Keratinocyte (primary cell): ENCODE results near the gene HECTD4.

Experiments
- EZH2 ChIP-seq: IDR thresholded peaks from one replicate; pipeline ENCODE4 v1.6.1; 2012; ENCODE audit warnings: inconsistent platforms, mild to moderate bottlenecking, low read length, moderate library complexity
- TF ChIP-seq, protein P1 (sequence below), 3 experiments: IDR thresholded peaks in 1 of 3; conservative IDR thresholded peaks in 1 of 3; optimal IDR thresholded peaks in 1 of 3; 2 replicates in 2 of 3; 3 replicates in 1 of 3; pipeline versions ENCODE3 to v1.5.1; 2011; ENCODE audit warnings: low read length in 3 of 3, mild to moderate bottlenecking in 3 of 3, moderate library complexity in 2 of 3, control low read depth in 1 of 3, inconsistent platforms in 1 of 3; ENCODE audit not compliant: insufficient read depth in 2 of 3; ENCODE audit errors: extremely low read depth in 1 of 3

DNA sequence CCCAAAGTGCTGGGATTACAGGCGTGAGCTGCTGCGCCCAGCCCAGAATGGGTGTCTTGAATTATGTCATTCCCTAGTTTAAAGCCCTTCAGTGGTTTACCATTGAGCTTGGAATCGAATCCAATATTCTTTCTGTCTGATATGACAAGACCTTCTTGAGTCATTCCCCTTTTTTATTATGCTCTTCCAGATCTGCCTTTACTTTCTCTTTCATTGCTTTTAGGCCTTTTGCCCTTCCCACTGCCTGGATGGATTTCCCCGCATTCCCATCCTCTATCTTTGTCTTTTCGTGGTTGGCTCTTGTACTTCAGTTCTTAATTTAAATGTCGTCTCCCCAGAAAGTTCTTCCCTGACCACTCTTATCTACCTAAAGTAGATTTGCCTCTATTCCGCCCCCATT is 255.3 kb downstream of the HECTD4 start:
- TF ChIP-seq, protein P1, sequence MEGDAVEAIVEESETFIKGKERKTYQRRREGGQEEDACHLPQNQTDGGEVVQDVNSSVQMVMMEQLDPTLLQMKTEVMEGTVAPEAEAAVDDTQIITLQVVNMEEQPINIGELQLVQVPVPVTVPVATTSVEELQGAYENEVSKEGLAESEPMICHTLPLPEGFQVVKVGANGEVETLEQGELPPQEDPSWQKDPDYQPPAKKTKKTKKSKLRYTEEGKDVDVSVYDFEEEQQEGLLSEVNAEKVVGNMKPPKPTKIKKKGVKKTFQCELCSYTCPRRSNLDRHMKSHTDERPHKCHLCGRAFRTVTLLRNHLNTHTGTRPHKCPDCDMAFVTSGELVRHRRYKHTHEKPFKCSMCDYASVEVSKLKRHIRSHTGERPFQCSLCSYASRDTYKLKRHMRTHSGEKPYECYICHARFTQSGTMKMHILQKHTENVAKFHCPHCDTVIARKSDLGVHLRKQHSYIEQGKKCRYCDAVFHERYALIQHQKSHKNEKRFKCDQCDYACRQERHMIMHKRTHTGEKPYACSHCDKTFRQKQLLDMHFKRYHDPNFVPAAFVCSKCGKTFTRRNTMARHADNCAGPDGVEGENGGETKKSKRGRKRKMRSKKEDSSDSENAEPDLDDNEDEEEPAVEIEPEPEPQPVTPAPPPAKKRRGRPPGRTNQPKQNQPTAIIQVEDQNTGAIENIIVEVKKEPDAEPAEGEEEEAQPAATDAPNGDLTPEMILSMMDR (optimal IDR thresholded peaks at IDR 0.05 in 1 of 3, IDR thresholded peaks at IDR 0.05 in 1 of 3, conservative IDR thresholded peaks at IDR 0.05 in 1 of 3; ENCODE audit: extremely low read depth in 1 of 3, insufficient read depth in 2 of 3, low read length in 3 of 3): no peak
- no peak for TF ChIP-seq EZH2
